Skeletal muscle tissue (tissue), 2 donors: Measurements from ENCODE around the gene AGFG2. TPM values are rescaled to one million over a fixed set of nuclear protein-coding genes. Genes with fewer than 3 reads are reported as not detected.

ENCODE experiments used
- small RNA-seq: library from RNA; depleted of rRNA; stranded (forward); fragments of <200 nt; gene quantifications from one replicate; pipeline ENCODE3, GENCODE V24; 2014
- total RNA-seq: library from RNA; depleted of rRNA; stranded (reverse); fragments of >200 nt; gene quantifications from one replicate; pipeline ENCODE4 v1.2.3, GENCODE V29; 2014

AGFG2 gene
- total RNA-seq, 1 donor from 2014 or later: 3.1 TPM

Small RNA genes within 50 kb of the gene (small RNA-seq; reads per million reads assigned to genes)
- gene RN7SL416P (not detected), gene SAP25 (not detected)

Other genes with a start within 250 kb of the AGFG2 start
- not detected for gene SPDYE3, start 231.5 kb upstream of the AGFG2 start, total RNA-seq
- 4.2 TPM for gene PILRB, start 181.1 kb upstream of the AGFG2 start, total RNA-seq
- 1.6 TPM for gene PILRA, start 165.7 kb upstream of the AGFG2 start, total RNA-seq
- gene ZCWPW1, start 110.5 kb upstream of the AGFG2 start, total RNA-seq: 3.1 TPM
- gene MEPCE, start 109.4 kb upstream of the AGFG2 start, total RNA-seq: 30.8 TPM
- 5.2 TPM for gene PPP1R35, start 102.7 kb upstream of the AGFG2 start, total RNA-seq
- gene SPACDR, start 74.9 kb upstream of the AGFG2 start, total RNA-seq: not detected
- gene TSC22D4, start 60.0 kb upstream of the AGFG2 start, total RNA-seq: 13.6 TPM
- 3.1 TPM for gene NYAP1, start 55.3 kb upstream of the AGFG2 start, total RNA-seq
- not detected for gene SAP25, start 34.7 kb downstream of the AGFG2 start, total RNA-seq
- gene LRCH4, start 46.9 kb downstream of the AGFG2 start, total RNA-seq: 6.3 TPM
- 1.0 TPM for gene FBXO24, start 47.1 kb downstream of the AGFG2 start, total RNA-seq
- gene PCOLCE, start 63.2 kb downstream of the AGFG2 start, total RNA-seq: 91.9 TPM
- 2.6 TPM for gene MOSPD3, start 73.3 kb downstream of the AGFG2 start, total RNA-seq
- gene TFR2, start 102.3 kb downstream of the AGFG2 start, total RNA-seq: 1.0 TPM
- not detected for gene ACTL6B, start 117.2 kb downstream of the AGFG2 start, total RNA-seq
- 48.5 TPM for gene GNB2, start 134.5 kb downstream of the AGFG2 start, total RNA-seq
- gene GIGYF1, start 155.0 kb downstream of the AGFG2 start, total RNA-seq: 12.0 TPM
- gene POP7, start 166.9 kb downstream of the AGFG2 start, total RNA-seq: 27.7 TPM
- gene EPO, start 181.3 kb downstream of the AGFG2 start, total RNA-seq: not detected
- gene ZAN, start 194.4 kb downstream of the AGFG2 start, total RNA-seq: not detected